ENCODE data around the gene CYP24A1.

CYP24A1 gene

GRCh38 chr20:54176610-54177009, 2.8 kb upstream of the CYP24A1 start:
- Histone ChIP-seq H3K9me3 (ENCODE audit: control insufficient read depth in 1 of 2, low read length in 2 of 2) (no peaks in the 10 kb centered on the region), H3K4me1 (ENCODE audit: control insufficient read depth in 1 of 2, insufficient read depth in 2 of 2, low read length in 2 of 2) (peaks cover 0 to 3% of the 10 kb centered on the region in 2 donors), H3K36me3 (ENCODE audit: control insufficient read depth in 1 of 2, insufficient read depth in 2 of 2, low read length in 2 of 2) (no peaks in the 10 kb centered on the region), H3K4me3 (ENCODE audit: low read depth in 1 of 2, low read length in 2 of 2) (no peak overlapping the region), H3K27ac (ENCODE audit: low read depth, low read length) (no peak overlapping the region), H3K27me3 (ENCODE audit: control insufficient read depth in 1 of 2, insufficient read depth in 2 of 2, low read length in 2 of 2) (peaks cover 35 to 38% of the 10 kb centered on the region in 2 donors), H3K9ac (ENCODE audit: low read depth in 1 of 2, low read length in 2 of 2) (no peak overlapping the region)

- Histone ChIP-seq H3K4me1 (ENCODE audit: control insufficient read depth in 1 of 2, insufficient read depth in 2 of 2, low read length in 2 of 2) (peaks cover 0 to 3% of the 10 kb centered on the region in 2 donors), H3K27me3 (ENCODE audit: control insufficient read depth in 1 of 2, insufficient read depth in 2 of 2, low read length in 2 of 2) (peaks cover 46 to 58% of the 10 kb centered on the region in 2 donors), H3K9me3 (ENCODE audit: control insufficient read depth in 1 of 2, low read length in 2 of 2) (no peaks in the 10 kb centered on the region), H3K27ac (ENCODE audit: low read depth, low read length) (no peak overlapping the region), H3K36me3 (ENCODE audit: control insufficient read depth in 1 of 2, insufficient read depth in 2 of 2, low read length in 2 of 2) (no peaks in the 10 kb centered on the region), H3K9ac (ENCODE audit: low read depth in 1 of 2, low read length in 2 of 2) (no peak overlapping the region), H3K4me3 (ENCODE audit: low read depth in 1 of 2, low read length in 2 of 2) (no peak overlapping the region)
Measured at GRCh38 chr20:54174457-54175175, 830 bp upstream of the CYP24A1 start.

GRCh38 chr20:54172856-54173652, 732 bp downstream of the CYP24A1 start:
- Histone ChIP-seq H3K9me3 (ENCODE audit: control insufficient read depth in 1 of 2, low read length in 2 of 2) (no peaks in the 10 kb centered on the region), H3K9ac (ENCODE audit: low read depth in 1 of 2, low read length in 2 of 2) (no peak overlapping the region), H3K27ac (ENCODE audit: low read depth, low read length) (no peak overlapping the region), H3K27me3 (ENCODE audit: control insufficient read depth in 1 of 2, insufficient read depth in 2 of 2, low read length in 2 of 2) (peaks cover 47 to 70% of the 10 kb centered on the region in 2 donors), H3K4me3 (ENCODE audit: low read depth in 1 of 2, low read length in 2 of 2) (no peak overlapping the region), H3K36me3 (ENCODE audit: control insufficient read depth in 1 of 2, insufficient read depth in 2 of 2, low read length in 2 of 2) (no peaks in the 10 kb centered on the region), H3K4me1 (ENCODE audit: control insufficient read depth in 1 of 2, insufficient read depth in 2 of 2, low read length in 2 of 2) (peaks cover 0 to 3% of the 10 kb centered on the region in 2 donors)

- Histone ChIP-seq H3K9me3 (ENCODE audit: control insufficient read depth in 1 of 2, low read length in 2 of 2) (no peaks in the 10 kb centered on the region), H3K27me3 (ENCODE audit: control insufficient read depth in 1 of 2, insufficient read depth in 2 of 2, low read length in 2 of 2) (peaks cover 50 to 74% of the 10 kb centered on the region in 2 donors), H3K4me3 (ENCODE audit: low read depth in 1 of 2, low read length in 2 of 2) (no peak overlapping the region)
Measured at GRCh38 chr20:54172532-54172855, 1.3 kb downstream of the CYP24A1 start.

GRCh38 chr20:54170963-54171362, 2.8 kb downstream of the CYP24A1 start:
- H3K36me3 ChIP-seq (ENCODE audit: control insufficient read depth in 1 of 2, insufficient read depth in 2 of 2, low read length in 2 of 2): no peaks in the 10 kb centered on the region
- H3K27ac ChIP-seq (ENCODE audit: low read depth, low read length): no peak overlapping the region
- H3K4me1 ChIP-seq (ENCODE audit: control insufficient read depth in 1 of 2, insufficient read depth in 2 of 2, low read length in 2 of 2): peaks cover 0 to 3% of the 10 kb centered on the region in 2 donors
- no peak overlapping the region for H3K4me3 ChIP-seq (ENCODE audit: low read depth in 1 of 2, low read length in 2 of 2)
- peaks cover 50 to 74% of the 10 kb centered on the region in 2 donors for H3K27me3 ChIP-seq (ENCODE audit: control insufficient read depth in 1 of 2, insufficient read depth in 2 of 2, low read length in 2 of 2)
- H3K9ac ChIP-seq (ENCODE audit: low read depth in 1 of 2, low read length in 2 of 2): no peak overlapping the region
- no peaks in the 10 kb centered on the region for H3K9me3 ChIP-seq (ENCODE audit: control insufficient read depth in 1 of 2, low read length in 2 of 2)

More at GRCh38 chr20:54172532-54172855, 1.3 kb downstream of the CYP24A1 start:
- H3K36me3 ChIP-seq (ENCODE audit: control insufficient read depth in 1 of 2, insufficient read depth in 2 of 2, low read length in 2 of 2): no peaks in the 10 kb centered on the region
- peaks cover 0 to 3% of the 10 kb centered on the region in 2 donors for H3K4me1 ChIP-seq (ENCODE audit: control insufficient read depth in 1 of 2, insufficient read depth in 2 of 2, low read length in 2 of 2)
- no peak overlapping the region for H3K27ac ChIP-seq (ENCODE audit: low read depth, low read length)
- no peak overlapping the region for H3K9ac ChIP-seq (ENCODE audit: low read depth in 1 of 2, low read length in 2 of 2)

GRCh38 chr20:54170026-54170471, 3.7 kb downstream of the CYP24A1 start:
- Histone ChIP-seq H3K9ac (ENCODE audit: low read depth in 1 of 2, low read length in 2 of 2) (no peak overlapping the region), H3K4me3 (ENCODE audit: low read depth in 1 of 2, low read length in 2 of 2) (no peak overlapping the region), H3K4me1 (ENCODE audit: control insufficient read depth in 1 of 2, insufficient read depth in 2 of 2, low read length in 2 of 2) (peaks cover 0 to 3% of the 10 kb centered on the region in 2 donors), H3K36me3 (ENCODE audit: control insufficient read depth in 1 of 2, insufficient read depth in 2 of 2, low read length in 2 of 2) (no peaks in the 10 kb centered on the region), H3K27me3 (ENCODE audit: control insufficient read depth in 1 of 2, insufficient read depth in 2 of 2, low read length in 2 of 2) (peaks cover 45 to 69% of the 10 kb centered on the region in 2 donors), H3K9me3 (ENCODE audit: control insufficient read depth in 1 of 2, low read length in 2 of 2) (no peaks in the 10 kb centered on the region), H3K27ac (ENCODE audit: low read depth, low read length) (no peak overlapping the region)

GRCh38 chr20:54168961-54169862, 4.6 kb downstream of the CYP24A1 start:
- peaks cover 39 to 61% of the 10 kb centered on the region in 2 donors for H3K27me3 ChIP-seq (ENCODE audit: control insufficient read depth in 1 of 2, insufficient read depth in 2 of 2, low read length in 2 of 2)
- H3K4me3 ChIP-seq (ENCODE audit: low read depth in 1 of 2, low read length in 2 of 2): no peak overlapping the region
- no peak overlapping the region for H3K27ac ChIP-seq (ENCODE audit: low read depth, low read length)
- H3K4me1 ChIP-seq (ENCODE audit: control insufficient read depth in 1 of 2, insufficient read depth in 2 of 2, low read length in 2 of 2): peaks cover 0 to 3% of the 10 kb centered on the region in 2 donors
- H3K36me3 ChIP-seq (ENCODE audit: control insufficient read depth in 1 of 2, insufficient read depth in 2 of 2, low read length in 2 of 2): no peaks in the 10 kb centered on the region
- no peak overlapping the region for H3K9ac ChIP-seq (ENCODE audit: low read depth in 1 of 2, low read length in 2 of 2)
- no peaks in the 10 kb centered on the region for H3K9me3 ChIP-seq (ENCODE audit: control insufficient read depth in 1 of 2, low read length in 2 of 2)

GRCh38 chr20:54167909-54168872, 5.6 kb downstream of the CYP24A1 start:
- H3K27ac ChIP-seq (ENCODE audit: low read depth, low read length): no peak overlapping the region
- no peak overlapping the region for H3K9ac ChIP-seq (ENCODE audit: low read depth in 1 of 2, low read length in 2 of 2)
- H3K9me3 ChIP-seq (ENCODE audit: control insufficient read depth in 1 of 2, low read length in 2 of 2): no peaks in the 10 kb centered on the region
- H3K4me1 ChIP-seq (ENCODE audit: control insufficient read depth in 1 of 2, insufficient read depth in 2 of 2, low read length in 2 of 2): no peaks in the 10 kb centered on the region
- no peak overlapping the region for H3K4me3 ChIP-seq (ENCODE audit: low read depth in 1 of 2, low read length in 2 of 2)
- H3K36me3 ChIP-seq (ENCODE audit: control insufficient read depth in 1 of 2, insufficient read depth in 2 of 2, low read length in 2 of 2): no peaks in the 10 kb centered on the region
- H3K27me3 ChIP-seq (ENCODE audit: control insufficient read depth in 1 of 2, insufficient read depth in 2 of 2, low read length in 2 of 2): peaks cover 31 to 51% of the 10 kb centered on the region in 2 donors

- Histone ChIP-seq H3K36me3 (ENCODE audit: control insufficient read depth in 1 of 2, insufficient read depth in 2 of 2, low read length in 2 of 2) (no peaks in the 10 kb centered on the region), H3K4me3 (ENCODE audit: low read depth in 1 of 2, low read length in 2 of 2) (no peak overlapping the region), H3K4me1 (ENCODE audit: control insufficient read depth in 1 of 2, insufficient read depth in 2 of 2, low read length in 2 of 2) (no peaks in the 10 kb centered on the region), H3K9me3 (ENCODE audit: control insufficient read depth in 1 of 2, low read length in 2 of 2) (no peaks in the 10 kb centered on the region), H3K27me3 (ENCODE audit: control insufficient read depth in 1 of 2, insufficient read depth in 2 of 2, low read length in 2 of 2) (peaks cover 20 to 40% of the 10 kb centered on the region in 2 donors), H3K9ac (ENCODE audit: low read depth in 1 of 2, low read length in 2 of 2) (no peak overlapping the region), H3K27ac (ENCODE audit: low read depth, low read length) (no peak overlapping the region)
Measured at GRCh38 chr20:54166987-54167662, 6.7 kb downstream of the CYP24A1 start.
